NAMALWA (cell line): ENCODE data around the gene CTDSPL2.
"Not testable (repeated sequence)": the region's sequence is repeated elsewhere in the genome, so short reads cannot be mapped to it uniquely, and the experiment has no call there.

Source experiments
- DNase-seq: peaks from one replicate; pipeline ENCODE4 v3.0.0-alpha.2; 2015; ENCODE audit warnings: low spot score

CTDSPL2 gene

DNA sequence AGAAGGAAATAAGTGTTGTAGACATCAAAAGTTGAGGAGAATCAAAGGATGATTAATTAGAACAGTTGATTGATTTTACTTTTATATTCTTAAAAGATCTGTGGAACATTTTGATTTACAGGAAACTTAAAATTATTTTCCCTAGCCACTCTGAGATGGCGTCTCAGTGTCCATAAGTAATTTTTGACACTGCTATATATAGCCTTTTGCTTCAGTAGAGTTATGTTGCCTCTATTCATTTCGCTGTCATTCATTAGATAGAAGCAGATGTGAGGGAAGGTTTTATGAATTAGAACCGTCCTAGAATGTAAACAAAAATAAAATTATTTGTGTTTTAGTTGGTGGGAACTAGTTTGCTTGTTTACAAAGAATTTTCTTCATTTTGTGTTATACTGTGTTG is 58.5 kb downstream of the CTDSPL2 start:
- no peak for DNase-seq

- no peak for DNase-seq
These were observed 62.0 kb downstream of the CTDSPL2 start for GRCh38 chr15:44489464-44489863.

DNA sequence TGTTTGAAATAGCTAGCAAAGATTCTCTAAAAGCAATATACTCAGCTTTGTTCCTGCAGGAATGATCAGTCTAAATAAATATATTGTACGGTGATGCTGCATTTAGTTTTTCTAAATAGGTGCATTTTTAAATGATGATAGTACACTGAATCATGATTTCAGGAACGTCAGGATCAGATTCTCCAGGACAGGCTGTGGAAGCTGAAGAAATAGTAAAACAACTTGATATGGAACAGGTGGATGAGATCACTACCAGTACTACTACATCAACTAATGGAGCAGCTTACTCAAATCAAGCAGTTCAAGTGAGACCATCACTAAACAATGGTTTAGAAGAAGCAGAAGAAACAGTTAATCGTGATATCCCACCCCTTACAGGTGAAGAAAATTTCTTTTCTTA is 63.2 kb downstream of the CTDSPL2 start:
- no peak for DNase-seq

DNA sequence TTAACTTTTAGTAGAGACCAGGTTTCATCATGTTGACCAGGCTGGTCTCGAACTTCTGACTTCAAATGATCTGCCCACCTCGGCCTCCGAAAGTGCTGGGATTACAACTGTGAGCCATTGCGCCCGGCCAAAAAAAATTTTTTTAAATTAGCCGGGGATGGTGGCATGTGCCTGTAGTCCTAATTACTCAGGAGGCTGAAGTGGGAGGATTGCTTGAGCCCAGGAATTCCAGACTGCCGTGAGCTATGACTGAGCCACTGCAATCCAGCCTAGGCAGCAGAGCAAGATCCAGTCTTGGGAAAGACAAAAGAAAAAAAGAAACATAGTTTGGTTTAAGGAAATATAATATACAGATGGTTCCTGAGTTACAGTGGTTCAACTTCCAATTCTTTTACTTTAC is 64.6 kb downstream of the CTDSPL2 start:
- no peak for DNase-seq

GRCh38 chr15:44492672-44493071 is 65.2 kb downstream of the CTDSPL2 start:
- no peak for DNase-seq

- DNase-seq = no peak
These were observed 68.1 kb downstream of the CTDSPL2 start for GRCh38 chr15:44495562-44495961.

GRCh38 chr15:44500555-44500954 is 73.1 kb downstream of the CTDSPL2 start:
- no peak for DNase-seq

DNA sequence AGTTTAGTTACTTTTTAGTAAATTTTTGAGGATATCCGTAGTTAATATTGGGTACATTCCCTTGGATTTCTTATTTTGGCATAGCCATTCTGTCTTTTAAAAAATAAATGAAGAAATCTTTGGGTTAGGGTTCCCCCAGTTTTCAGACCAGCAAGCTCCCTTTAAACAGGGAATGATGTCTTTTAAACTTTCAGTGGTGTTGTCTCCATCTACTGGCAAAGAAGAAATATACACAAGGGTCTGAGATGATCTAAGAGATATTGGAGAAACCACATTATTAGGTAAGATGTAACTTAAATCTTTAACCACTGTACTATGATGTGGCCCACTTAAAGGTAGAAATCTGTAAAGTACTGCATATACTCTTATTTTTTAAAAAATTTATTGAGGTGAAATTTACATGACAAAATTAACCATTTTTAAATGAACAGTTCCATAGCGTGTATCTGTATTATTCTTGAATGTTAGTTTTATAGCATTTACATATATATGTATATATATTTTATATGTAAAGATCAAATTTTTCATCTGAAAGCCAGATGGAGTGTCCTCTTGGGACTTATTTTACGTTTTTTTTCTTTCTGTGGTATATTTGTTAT is 74.4 kb downstream of the CTDSPL2 start:
- peak; percentile 57 for DNase-seq

DNA sequence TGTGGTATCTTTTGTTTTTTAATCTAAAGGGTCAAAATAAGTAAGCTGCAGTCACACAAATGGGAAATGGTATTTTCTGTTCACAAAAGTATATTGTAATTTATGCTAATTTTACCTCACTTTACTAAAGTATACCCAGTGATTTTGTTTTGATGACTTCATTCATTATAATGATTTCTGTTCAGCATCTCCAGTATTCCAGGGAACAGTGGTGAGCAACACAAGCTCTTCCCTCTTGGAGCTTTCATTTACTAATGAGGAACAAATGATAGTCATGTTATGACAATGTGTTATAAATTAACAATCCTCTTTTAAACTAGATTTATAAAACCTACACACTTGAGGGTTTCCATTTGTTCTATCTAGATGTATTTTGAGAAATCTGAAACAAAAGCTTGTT is 89.0 kb downstream of the CTDSPL2 start:
- no peak for DNase-seq

DNA sequence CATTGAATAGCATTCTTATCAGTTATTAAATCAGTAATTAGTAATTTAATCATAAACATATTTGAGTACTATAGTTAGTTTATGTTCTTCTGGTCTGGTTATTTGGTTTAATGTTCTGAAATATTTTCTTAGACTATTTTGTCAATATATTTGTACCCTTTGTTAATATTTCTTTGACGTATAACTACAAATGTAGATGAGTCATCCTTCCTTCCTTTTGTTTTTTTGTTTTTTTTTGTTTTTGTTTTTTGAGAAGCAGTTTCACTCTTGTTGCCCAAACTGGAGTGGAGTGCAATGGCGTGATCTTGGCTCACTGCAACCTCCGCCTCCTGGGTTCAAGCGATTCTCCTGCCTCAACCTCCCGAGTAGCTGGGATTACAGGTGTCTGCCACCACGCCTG is 92.1 kb downstream of the CTDSPL2 start:
- no peak for DNase-seq

DNA sequence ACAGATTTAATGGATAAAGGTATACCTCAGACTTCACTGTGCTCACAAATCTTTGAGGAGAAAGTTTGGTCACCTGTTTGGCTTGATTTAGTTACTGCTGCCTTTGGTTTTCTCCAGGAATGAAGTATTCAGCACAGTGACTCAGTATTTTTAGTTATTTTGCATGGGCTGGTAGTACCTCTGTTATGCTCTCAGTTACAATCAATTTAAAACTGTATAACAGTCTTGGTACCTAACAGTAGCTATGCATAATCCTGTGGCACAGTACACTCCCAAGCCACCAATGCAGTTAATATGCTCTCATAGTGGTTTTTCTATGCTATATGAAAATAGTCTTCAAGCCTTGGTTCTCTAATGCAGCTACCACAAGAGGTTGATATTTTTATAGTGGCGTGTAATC is 97.6 kb downstream of the CTDSPL2 start:
- no peak for DNase-seq

DNA sequence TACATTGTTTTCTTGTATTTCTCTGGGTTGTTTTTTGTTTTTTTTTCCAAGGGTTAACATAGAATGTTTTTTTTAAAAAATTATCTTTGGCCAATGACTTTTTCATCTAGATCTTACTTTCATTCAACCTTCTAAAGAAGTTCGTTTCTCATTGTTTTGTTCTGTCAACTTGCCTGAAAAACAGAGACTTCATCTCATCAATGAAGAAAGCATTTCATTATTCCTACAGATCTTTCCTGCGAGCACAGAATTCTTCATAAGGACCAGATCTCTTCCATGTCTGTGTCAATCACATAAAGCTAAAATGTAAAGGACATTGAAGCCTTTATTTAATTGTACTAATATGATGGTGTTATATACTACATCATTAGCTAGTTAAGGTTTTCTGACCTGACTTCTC is 99.8 kb downstream of the CTDSPL2 start:
- DNase-seq = no peak

DNA sequence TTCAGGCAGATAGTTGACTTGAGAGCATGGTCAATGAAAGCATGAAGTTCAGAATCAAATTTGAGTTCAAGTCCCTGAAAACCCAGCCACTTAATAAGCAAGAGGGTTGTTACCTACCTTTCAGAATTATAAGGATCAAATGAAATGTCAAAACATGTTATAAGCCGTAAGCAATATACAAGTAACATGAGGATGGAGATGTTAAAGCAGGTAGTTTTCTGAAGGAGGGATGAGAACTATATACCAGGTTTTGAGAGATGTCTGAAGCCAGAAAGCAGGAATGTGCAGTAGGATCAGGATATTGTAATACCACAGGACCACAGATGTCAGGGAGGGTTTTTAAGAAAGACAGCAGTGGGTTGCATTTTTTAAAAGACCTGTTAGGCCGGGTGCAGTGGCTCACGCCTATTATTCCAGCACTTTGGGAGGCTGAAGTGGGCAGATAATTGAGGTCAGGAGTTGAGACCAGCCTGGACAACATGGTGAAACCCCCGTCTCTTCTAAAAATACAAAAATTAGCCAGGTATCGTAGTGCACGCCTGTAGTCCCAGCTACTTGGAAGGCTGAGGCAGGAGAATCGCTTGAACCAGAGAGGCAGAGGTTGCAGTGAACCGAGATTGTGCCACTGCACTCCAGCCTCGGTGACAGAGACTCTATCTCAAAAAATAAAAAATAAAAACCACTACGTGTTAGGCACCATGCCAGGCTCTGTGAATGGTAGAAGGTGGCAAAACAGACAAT is 102.6 kb downstream of the CTDSPL2 start:
- no peak for DNase-seq

DNA sequence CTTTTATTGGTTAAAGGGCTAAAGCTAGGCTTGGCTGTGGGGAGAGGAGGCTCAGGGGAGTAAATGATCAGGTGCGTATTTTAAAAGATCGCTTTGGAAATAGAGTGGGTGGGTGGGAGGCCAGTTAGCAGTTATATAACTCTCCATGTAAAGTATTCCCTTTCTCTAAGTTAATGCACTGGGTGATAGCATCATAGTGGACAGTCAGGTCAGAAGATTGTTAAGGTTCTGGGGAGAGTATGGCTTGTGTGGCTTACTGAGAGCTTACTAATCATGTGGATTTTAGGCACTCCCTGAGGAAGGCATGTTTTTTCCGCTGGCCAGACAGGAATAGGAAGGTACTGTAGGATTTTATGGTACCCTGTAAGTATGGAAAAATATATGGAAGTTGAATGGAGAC is 103.2 kb downstream of the CTDSPL2 start:
- DNase-seq = no peak

GRCh38 chr15:44532275-44532674 is 104.8 kb downstream of the CTDSPL2 start:
- DNase-seq = not testable (repeated sequence)

- peak; percentile 59 for DNase-seq
These were observed 105.3 kb downstream of the CTDSPL2 start for GRCh38 chr15:44532689-44533088.

GRCh38 chr15:44535092-44535491 is 107.7 kb downstream of the CTDSPL2 start:
- no peak for DNase-seq

DNA sequence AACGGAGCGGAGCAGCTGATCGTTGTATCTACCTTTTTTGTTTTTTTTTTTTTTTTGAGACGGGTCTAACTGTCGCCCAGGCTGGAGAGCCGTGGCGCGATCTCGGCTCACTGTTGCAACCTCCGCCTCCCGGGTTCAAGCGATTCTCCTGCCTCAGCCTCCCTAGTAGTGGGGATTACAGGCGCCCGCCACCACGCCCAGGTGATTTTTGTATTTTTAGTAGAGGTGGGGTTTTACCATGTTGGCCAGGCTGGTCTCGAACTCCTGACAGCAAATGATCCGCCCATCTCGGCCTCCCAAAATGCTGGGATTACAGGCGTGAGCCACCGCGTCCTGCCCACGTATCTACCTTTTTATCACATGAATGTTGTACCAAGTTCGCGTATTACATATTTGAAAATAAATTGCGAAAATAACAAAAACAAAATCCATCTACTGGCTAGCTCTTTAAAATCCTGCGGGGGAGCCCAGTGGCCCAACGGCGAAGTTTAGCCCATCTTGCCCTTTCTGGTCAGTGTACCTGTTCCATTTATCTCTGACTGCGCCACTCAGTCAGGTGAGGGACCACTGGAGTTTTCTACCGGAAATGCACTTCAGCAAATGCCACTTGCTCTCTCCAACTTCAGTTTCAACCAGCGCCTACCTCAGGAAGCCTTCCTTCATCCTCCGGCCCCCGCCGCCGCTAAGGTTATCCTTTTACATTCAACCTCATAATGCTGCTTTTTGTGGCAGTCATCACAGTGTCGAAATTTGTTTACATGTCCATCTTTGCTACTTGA is 108.3 kb downstream of the CTDSPL2 start:
- DNase-seq = peak; percentile 61

GRCh38 chr15:44536302-44536961 is 109.0 kb downstream of the CTDSPL2 start:
- DNase-seq = no peak

DNA sequence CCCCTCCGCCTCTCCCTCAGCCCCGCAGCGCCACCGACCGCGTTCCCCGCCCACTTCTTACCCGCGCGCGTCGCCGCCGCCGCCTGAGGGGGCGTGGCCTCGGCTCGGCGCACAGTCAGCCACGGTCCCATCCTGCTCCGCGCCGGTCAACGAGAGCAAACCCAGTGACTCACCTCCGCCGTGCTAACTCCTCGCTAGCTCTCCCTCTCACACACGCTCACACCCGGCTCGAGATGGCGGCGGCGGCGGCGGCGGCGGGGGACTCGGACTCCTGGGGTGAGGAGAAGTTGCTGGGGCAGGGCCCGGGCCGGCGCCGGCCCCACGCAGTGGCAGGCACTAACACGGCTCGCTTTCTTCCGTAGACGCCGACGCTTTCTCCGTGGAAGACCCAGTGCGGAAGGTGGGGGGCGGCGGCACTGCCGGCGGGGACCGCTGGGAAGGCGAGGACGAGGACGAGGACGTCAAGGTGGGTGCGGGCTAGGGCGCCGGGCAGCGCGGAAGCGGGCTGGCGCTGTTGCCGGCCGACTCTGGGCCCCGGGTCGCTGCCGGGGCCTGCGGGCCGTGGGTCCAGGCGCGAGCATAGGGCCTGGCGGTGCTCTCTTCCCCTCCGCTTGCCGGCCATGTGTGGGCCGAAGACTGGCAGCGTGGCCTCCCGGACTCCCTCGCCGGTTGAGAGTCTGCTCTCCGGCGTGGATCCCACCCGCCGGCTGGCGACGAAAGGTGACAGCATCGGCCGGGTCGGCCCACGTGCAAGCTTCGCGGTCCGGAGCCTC is 109.7 kb downstream of the CTDSPL2 start, which contains the start of gene EIF3J:
TSS of gene EIF3J (plus strand) at position 186 of the 773 bp plus-strand sequence. CDS start at position 234, 48 bp downstream.
- peak; percentile 95 for DNase-seq

DNA sequence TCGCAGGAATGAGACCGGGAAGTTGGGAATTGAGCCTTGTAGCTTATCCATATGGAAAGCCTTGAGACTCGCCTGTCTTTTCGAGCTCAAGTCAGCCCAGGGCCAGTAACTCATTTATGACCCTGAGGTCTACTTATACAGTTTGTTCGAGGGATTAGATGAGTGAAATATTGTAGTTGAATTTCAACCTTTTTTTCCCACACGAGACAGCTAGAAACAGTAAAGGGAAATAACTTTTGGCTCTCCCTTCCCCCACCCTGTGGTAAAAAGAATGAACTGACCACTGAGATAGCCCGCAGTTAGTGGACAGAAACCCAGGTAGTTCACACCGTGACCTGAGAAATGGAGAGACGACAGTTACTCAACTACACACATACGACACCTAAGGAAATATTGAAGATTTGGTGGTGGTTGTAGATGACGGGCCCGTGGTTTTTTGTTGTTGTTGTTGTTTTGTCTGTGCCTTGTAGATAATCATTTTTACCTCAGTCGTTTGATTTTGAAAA is 110.4 kb downstream of the CTDSPL2 start:
- peak; percentile 50 for DNase-seq
